ENCODE data around the gene MAP3K2. TPM values are rescaled to one million over a fixed set of nuclear protein-coding genes. Genes with fewer than 3 reads are reported as not detected.
A peak's percentile ranks its signal among the peaks of the same experiment; 100 is the strongest.

MAP3K2 gene
- total and polyA plus RNA-seq, 2 of the 4 experiments (the other 2 are of a cell fraction), result 6.2 to 30.8 TPM

GRCh38 chr2:127365211-127365643, 22.5 kb downstream of the MAP3K2 start:
- no CpG with 5 or more reads among the region's 2 CpGs for WGBS, 2 experiments (ENCODE audit: extremely low coverage in 2 of 2, insufficient read length in 1 of 2)
- peak; percentile 40; the same call in 1 of the 2 replicates for ATAC-seq (ENCODE audit: low read depth)

More at GRCh38 chr2:127365211-127365643, 22.5 kb downstream of the MAP3K2 start:
- Histone ChIP-seq H3K79me1 (ENCODE audit: low read depth in 1 of 2, low read length in 2 of 2) (peaks cover 18 to 40% of the 10 kb centered on the region in 2 experiments; a peak in 3 of 4 replicates), H4K8ac (ENCODE audit: low read depth in 2 of 2, low read length in 2 of 2) (no peak overlapping the region), H4K20me1 (ENCODE audit: insufficient read depth, low read length) (peaks cover 57% of the 10 kb centered on the region), H3K9ac (ENCODE audit: low read depth, low read length) (no peak overlapping the region), H2BK15ac (ENCODE audit: low read depth, low read length) (no peak overlapping the region), H2AFZ (replicated peaks; ENCODE audit: low read length, poor library complexity) (no peak overlapping the region), H3K4me3 (ENCODE audit: insufficient read depth, low read depth, low read length) (no peak overlapping the region), H2AK9ac (replicated peaks; ENCODE audit: low read depth, low read length, poor library complexity) (no peak overlapping the region), H3K9me1 (ENCODE audit: insufficient read depth, low read length) (no peaks in the 10 kb centered on the region), H3K36me3 (ENCODE audit: control insufficient read depth, insufficient read depth, low read length) (0 out of 2 replicates have a peak, but pooled peaks cover 2% of the 10 kb centered on the region), H3K56ac (ENCODE audit: extremely low read depth, insufficient read depth, low read length) (no peak overlapping the region), H3K4me1 (ENCODE audit: control insufficient read depth, insufficient read depth, low read length) (peaks cover 8% of the 10 kb centered on the region), H3K9me3 (ENCODE audit: control insufficient read depth, insufficient read depth, low read length) (no peaks in the 10 kb centered on the region; the same call in 1 of the 2 replicates), H2BK120ac (ENCODE audit: low read depth, low read length) (no peak overlapping the region), H3K18ac (ENCODE audit: low read depth, low read length) (no peak overlapping the region), H4K91ac (ENCODE audit: insufficient read depth, low read depth, low read length) (no peak overlapping the region), H4K5ac (ENCODE audit: low read depth, low read length) (no peak overlapping the region), H3K27ac (ENCODE audit: insufficient read depth, low read length) (no peak overlapping the region), H3K27me3 (ENCODE audit: control insufficient read depth, insufficient read depth, low read length) (no peaks in the 10 kb centered on the region), H2BK20ac (ENCODE audit: low read depth, low read length) (no peak overlapping the region), H3K4me2 (ENCODE audit: low read depth, low read length) (no peak overlapping the region), H3K14ac (replicated peaks; ENCODE audit: low read depth, low read length) (no peak overlapping the region), H3K4ac (ENCODE audit: low read depth, low read length) (no peak overlapping the region), H2BK5ac (ENCODE audit: low read depth, low read length, poor library complexity, severe bottlenecking) (no peak overlapping the region), H3K23ac (ENCODE audit: low read depth, low read length) (no peak overlapping the region), H2AK5ac (ENCODE audit: low read depth, low read length) (no peak overlapping the region)
- TF ChIP-seq RCOR1 (IDR thresholded peaks at IDR 0.05; ENCODE audit: insufficient replicate concordance, low read length) (no peak), RFX5 (IDR thresholded peaks at IDR 0.05; ENCODE audit: low read depth, low read length) (no peak), CEBPB (IDR thresholded peaks at IDR 0.05; ENCODE audit: low read depth, low read length) (no peak), FOS (IDR thresholded peaks at IDR 0.05; ENCODE audit: low read depth, low read length) (no peak), ELK1 (IDR thresholded peaks at IDR 0.05; ENCODE audit: borderline replicate concordance, low read depth, low read length) (no peak), MXI1 (IDR thresholded peaks at IDR 0.05; ENCODE audit: borderline replicate concordance, low read depth, low read length) (no peak), POLR2A (IDR thresholded peaks at IDR 0.05; ENCODE audit: low read depth, low read length) (no peak), USF2 (IDR thresholded peaks at IDR 0.05; ENCODE audit: low read depth, low read length) (no peak), CHD1 (IDR thresholded peaks at IDR 0.05; ENCODE audit: low read depth, low read length) (no peak), MAFK (IDR thresholded peaks at IDR 0.05; ENCODE audit: low read depth, low read length) (no peak), MAZ (IDR thresholded peaks at IDR 0.05; ENCODE audit: borderline replicate concordance, low read depth, low read length) (no peak), NFE2L2 (IDR thresholded peaks at IDR 0.05; ENCODE audit: low read depth, low read length) (no peak), RAD21 (IDR thresholded peaks at IDR 0.05; ENCODE audit: low read length) (no peak), CTCF (conservative IDR thresholded peaks at IDR 0.05; ENCODE audit: low read depth, low read length) (no peak), SMC3 (IDR thresholded peaks at IDR 0.05; ENCODE audit: low read depth, low read length) (no peak), BHLHE40 (IDR thresholded peaks at IDR 0.05; ENCODE audit: low read depth, low read length) (no peak)
- dilution Hi-C loops (cut with HindIII; ENCODE audit: low sequenced_read_pairs, unreplicated experiment), result no loop called here
- peak; percentile 8 for DNase-seq
- in situ Hi-C loops (cut with MboI; ENCODE audit: low sequenced_read_pairs), result no loop called here
- BruUV-seq (replicated peaks), result no TSS peak
- ChIA-PET POLR2A (ENCODE audit: unreplicated experiment) (interaction anchor here (0.9 kb wide), 1 partner anchor 24 kb away, joined by 3 read pairs; no protein-coding TSS in a partner anchor), CTCF (interaction anchor here (1.3 kb wide), 1 partner anchor 12 kb away, joined by 5 read pairs; no protein-coding TSS in a partner anchor)
- intact Hi-C loops (cut with micrococcal nuclease), result no loop called here
